NCI-H69 (cell line): ENCODE measurements around the gene SYNM.

Experiments used
- DNase-seq: peaks from one replicate; lab custom pipeline; 2025; lab: John Stamatoyannopoulos, UW

The SYNM gene

DNA sequence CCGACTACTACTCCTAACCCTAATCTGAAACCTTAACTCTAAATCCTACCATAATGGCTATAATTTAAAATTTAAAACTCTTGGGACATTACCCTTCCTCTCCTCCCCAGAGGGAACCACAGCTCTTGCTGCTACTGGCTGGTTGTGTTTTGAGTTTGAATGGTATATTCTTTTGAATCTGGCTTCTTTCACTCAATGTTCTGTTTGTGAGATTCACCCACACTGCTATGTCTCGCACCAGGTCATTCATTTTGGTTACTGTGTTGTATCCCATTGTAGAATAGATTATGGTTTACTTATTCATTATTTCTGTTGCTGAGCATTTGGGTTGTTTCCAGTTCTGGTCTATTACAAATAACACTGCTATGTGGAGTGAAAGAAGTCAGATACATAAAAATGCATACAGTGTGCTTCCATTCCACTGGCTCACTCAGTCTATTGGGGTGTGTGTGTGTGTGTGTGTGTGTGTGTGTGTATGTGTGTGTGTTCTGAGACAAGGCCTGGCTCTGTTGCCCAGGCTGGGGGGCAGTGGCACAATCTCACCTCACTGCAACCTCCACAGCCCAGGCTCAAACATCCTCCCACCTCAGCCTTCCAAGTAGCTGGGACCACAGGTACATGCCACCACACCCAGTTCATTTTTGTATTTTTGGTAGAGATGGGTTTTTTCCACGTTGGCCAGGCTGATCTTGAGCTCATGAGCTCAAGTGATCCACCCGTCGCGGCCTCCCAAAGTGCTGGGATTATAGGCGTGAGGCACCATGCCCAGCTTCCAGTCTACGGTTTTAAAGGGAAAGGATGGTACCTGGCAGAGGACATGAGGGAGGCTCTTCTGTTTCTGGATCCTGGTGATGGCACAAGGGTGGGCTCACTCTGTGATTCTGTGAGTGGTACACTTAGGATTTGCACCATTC, 19.2 kb upstream of the SYNM start:
- DNase-seq, result no peak

GRCh38 chr15:99086327-99086667, 18.6 kb upstream of the SYNM start:
- DNase-seq, result no peak

GRCh38 chr15:99087405-99087943, 17.4 kb upstream of the SYNM start:
- DNase-seq, result no peak

GRCh38 chr15:99090011-99090699, 14.7 kb upstream of the SYNM start:
- no peak for DNase-seq

DNA sequence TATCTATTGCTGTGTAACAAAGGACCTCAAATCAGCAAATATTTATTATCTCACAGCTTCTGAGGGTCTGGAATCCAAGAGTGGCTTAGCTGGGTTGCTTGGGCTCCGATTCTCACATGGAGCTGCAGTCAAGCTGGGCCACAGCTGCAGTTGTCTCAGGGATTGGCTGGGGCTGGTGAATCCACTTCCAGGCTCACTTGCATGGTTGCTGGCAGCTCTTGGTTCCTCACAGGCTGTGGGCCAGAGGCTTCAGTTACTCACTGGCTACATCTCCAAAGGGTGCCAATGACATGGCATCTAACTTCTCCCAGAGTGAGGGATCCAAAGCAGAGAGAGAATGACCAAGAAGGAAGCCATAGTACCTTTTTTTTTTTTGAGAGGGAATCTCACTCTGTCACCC, 13.9 kb upstream of the SYNM start:
- DNase-seq, result no peak

DNA sequence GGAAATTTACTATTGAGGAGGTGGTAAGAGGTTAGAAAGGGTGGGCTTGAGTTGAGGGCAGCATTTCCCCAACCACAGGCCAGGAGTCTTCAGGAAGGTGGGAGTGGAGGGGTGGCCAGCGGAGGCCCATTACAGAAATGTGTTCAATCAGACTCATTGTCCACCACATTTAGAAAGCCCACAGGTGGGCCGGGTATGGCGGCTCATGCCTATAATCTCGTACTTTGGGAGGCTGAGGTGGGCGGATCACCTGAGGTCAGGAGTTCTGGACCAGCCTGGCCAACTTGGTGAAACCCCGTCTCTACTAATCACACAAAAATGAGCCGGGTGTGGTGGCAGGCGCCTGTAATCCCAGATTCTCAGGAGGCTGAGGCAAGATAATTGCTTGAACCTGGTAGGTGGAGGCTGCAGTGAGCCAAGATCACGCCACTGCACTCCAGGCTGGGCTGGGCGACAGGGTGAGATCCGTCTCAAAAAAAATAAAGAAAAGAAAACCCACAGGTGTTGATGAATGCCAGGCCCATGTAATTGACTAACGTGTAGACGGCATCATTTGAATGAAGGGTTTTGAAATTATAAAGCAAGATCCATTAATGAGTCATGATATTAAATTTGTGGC, 12.2 kb upstream of the SYNM start:
- no peak for DNase-seq

- no peak for DNase-seq
Observed at GRCh38 chr15:99095626-99096025, 9.3 kb upstream of the SYNM start.

DNA sequence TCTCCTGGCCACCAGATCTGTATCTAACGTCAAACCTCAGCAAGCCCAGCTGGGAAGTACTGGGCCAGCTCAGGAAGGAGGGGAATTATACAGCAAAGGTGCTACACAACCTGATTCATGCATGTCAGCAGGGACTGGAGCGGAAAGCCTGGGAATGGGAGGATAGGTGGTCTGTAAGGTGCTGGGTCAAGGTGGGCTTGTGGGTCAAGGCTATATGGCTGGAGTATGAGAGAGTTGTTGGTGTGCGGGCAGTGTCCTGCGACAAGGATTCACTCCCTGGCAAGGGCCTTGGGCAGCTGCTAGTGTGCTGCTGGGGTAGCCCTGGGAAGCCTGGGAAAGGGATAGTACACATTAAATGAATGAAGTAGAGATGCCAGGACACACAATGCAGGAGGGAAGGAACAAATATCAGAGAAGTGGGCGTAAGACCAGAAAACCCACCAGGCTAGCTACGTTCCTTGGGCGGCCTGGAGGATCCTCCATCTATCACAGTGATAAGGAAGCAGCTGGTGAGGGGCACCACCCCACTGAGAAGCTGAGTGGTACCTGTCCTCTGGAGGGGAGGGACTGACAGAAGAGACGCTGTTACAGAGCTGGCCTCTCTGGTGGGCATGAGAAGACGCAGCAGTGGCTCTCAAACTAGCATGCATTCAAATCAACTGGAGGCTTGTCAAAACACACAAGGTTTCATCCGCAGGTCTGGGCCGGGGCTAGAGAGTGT, 8.5 kb upstream of the SYNM start:
- DNase-seq, result no peak

GRCh38 chr15:99096894-99097426, 7.9 kb upstream of the SYNM start:
- no peak for DNase-seq

DNA sequence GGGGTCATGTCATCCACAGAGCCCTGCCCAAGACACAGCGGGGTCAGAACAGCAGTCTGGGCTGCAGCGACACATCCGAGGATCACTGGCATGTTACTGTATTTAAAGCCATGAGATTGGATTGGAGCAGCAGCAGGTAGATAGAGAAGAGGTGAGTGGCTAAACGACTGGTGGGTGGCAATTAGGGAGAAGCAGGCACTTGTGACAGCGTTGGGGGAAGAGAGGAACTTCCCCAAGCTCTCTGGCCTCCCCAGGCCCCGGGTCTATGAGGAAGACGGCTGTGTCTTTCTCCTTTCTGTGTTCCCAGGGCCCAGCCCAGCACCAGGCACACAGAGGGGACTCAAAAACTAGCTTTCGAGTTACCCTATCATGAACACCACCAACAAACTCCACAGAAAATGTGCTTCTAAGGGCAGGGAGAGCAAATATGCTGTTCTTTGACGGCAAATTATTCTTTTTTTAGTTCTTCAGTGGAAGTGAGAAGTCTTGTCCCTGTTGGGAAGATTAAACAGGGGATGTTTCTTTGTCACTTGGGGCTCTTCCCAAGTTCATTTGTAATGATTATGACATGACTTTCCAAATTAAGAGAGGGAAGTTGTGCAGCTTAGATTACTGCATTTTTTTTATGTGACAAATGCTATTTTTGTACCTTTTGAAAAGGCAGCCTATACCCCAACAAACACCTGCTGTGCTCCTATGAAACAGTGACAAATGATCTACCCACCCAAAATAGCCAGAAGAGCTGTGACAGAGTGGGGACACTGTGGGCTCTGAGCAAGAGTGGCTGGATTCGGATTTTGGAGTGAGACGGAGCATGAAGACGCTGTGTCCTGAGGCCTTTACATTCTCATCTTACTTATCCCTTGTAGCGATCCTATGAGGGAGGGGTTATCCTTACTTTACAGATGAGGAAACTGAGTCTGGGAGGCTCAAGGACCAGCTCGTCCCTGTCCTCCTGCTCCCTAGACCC, 7.2 kb upstream of the SYNM start:
- DNase-seq, result no peak

DNA sequence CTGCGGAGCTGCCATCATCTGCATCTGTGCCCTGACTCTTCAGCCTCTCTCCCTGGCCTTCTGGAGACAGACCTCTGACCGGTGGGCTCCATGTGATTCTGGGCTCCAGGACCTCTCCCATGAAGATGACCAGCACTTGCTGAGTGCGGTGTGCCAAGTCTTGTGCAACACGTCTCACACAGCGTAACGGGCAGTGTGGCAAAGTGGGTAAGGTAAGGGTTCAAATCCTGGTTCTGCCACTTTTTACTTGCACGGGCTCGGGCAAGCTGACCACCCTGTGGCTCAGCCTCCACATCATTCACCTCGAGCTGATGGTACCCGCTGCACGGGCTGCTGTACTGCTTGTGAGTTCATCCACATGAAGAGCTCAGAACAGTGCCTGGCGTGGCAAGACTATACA, 6.5 kb upstream of the SYNM start:
- DNase-seq, result no peak

- no peak for DNase-seq
Observed at GRCh38 chr15:99098991-99099390, 5.9 kb upstream of the SYNM start.

DNA sequence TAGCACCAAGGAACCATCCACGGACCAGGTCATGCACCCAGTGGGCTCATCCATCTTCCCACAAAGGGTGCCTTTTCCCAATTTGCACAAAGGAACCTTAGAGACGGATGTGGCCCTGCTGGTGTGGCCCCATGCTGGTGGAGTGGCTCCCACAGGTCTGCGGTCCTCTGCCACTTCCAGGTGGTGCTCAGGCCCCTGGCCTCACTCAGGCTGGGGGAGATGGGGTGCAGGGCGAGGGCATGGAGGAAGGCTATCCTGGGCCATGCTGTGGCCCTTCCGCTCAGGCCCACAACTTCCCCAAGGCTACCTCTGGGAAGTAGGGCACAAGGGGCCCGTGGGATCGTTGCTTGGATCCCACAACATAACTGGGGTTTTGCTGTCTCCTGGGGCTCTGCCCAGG, 5.2 kb upstream of the SYNM start:
- no peak for DNase-seq

DNA sequence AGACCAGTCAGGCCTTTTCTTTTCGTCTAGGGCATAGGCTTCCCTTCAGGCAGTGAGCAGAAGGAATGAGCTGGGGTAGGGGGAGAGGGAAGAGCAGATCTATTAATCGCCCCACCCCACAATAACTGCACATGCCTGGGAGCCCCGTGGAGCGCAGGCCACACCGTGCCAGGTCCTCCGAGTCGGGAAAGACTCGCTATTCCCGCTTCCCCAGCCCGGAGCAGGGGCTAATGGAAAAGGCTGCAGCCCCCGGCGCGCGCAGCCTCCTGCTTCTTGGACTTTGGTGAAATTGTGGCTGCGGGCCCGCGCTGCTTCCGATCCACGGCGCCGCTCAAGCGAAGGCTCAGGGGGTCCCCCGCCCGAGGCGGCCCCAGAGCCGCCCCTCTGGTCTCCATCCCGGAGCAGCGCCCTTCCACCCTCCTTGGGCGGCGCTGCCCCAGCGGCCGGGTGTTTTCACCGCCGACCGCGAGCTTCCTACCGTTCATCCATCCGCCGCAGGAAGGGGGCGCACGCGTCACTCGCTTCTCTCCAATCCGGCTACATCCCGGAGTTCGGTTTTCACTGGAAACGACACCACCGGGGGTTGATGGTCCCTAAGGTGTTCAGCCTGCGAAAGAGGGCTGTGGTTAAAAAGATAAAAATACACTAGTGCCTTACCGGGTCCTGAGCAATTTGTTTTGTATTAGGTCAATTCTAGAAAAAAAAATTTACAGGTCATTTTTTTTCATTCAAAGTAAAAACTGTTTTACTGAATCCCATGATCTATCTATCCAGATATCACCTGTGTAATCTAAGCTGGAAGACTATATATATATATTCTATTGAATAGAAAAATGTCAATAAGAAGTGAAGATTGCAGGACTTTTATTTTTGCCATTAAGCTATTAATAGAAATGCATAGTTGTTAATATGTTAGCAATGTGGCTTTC, 4.4 kb upstream of the SYNM start:
- DNase-seq, result peak; percentile 73

- no peak for DNase-seq
Observed at GRCh38 chr15:99101501-99101900, 3.4 kb upstream of the SYNM start.

DNA sequence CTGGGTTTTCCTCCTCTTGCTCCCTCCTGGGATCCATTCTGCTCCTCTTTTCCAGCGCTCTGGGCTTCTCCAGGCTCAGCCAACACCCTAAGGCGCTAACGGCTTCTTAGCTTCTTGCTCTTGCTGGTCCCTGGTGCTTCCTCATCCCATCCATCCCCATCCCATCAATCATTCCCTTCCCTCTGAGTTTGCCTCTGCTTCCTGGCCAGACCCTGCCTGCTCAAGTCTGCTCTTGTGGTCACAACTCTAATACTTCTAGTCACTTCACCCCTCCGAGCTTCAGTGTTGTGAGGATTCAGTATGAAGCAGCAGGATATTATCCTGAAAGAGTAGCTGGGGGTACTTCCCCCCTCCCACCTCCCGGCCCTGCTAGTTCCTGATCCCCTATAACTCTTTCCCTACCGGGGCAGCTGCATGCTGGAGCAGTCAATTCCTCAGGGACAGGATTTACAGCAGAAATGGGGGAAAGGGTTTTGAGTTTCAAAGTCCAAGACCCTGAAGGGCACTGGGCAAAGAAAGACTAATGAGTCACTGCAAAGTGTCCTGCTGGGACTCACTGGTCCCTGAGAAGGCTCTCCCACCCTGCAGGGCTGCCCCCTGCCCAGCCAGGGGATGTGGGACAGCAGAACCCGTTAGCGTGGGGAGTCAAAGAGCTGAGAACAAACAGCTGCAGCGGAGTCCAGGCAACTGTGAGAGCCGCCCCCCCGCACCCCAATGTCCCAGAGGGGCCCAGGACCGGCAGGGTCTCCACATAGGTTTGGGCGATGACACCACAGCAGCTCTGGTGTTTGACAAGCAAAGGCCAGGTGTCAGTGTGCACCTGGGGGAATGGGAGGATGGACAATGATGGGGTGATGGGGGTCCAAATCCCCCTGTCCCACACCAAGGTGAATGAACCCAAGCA, 2.3 kb upstream of the SYNM start:
- peak; percentile 4 for DNase-seq

- DNase-seq, result no peak
Observed at GRCh38 chr15:99103279-99103678, 1.6 kb upstream of the SYNM start.

DNA sequence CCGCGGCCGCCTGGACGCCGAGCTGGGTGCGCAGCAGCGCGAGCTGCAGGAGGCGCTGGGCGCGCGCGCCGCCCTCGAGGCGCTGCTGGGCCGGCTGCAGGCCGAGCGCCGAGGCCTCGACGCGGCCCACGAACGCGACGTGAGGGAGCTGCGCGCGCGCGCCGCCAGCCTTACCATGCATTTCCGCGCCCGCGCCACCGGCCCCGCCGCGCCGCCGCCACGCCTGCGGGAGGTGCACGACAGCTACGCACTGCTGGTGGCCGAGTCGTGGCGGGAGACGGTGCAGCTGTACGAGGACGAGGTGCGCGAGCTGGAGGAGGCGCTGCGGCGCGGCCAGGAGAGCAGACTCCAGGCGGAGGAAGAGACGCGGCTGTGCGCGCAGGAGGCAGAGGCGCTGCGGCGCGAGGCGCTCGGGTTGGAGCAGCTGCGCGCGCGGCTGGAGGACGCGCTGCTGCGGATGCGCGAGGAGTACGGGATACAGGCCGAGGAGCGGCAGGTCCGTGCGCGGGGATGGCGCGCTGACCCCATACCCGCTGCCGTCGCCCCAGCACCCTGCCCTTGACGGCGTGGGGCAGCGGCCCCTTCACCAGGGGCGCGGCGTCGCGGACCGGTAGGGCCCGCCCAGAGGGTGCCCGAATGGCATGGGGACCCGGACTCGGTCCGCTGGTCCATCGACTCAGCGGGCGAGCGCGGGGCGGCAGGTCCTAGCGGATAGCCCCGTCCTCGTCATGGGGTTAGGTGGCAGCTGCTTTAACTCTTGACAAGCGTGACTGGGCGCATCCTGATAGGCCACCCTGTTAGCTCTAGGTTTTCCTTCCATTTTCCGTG, 848 bp downstream of the SYNM start:
- DNase-seq, result peak; percentile 81
